Stimulated activated CD8-positive, alpha-beta memory T cell treated with anti-CD3 and anti-CD28 coated beads, Interleukin-4, amount 100 ng/mL, for 24 hours (primary cell): Measurements from ENCODE around the gene E2F7.

Experiments
- DNase-seq: peaks from one replicate; pipeline ENCODE4 v3.0.0-alpha.2; 2020; ENCODE audit warnings: low read depth

Gene E2F7

GRCh38 chr12:77062846-77063461, 2.4 kb downstream of the E2F7 start:
- DNase-seq: no peak

- DNase-seq: no peak
Observed at GRCh38 chr12:77062396-77062795, 3.0 kb downstream of the E2F7 start.

- no peak for DNase-seq
Observed at GRCh38 chr12:77060883-77061240, 4.5 kb downstream of the E2F7 start.

DNA sequence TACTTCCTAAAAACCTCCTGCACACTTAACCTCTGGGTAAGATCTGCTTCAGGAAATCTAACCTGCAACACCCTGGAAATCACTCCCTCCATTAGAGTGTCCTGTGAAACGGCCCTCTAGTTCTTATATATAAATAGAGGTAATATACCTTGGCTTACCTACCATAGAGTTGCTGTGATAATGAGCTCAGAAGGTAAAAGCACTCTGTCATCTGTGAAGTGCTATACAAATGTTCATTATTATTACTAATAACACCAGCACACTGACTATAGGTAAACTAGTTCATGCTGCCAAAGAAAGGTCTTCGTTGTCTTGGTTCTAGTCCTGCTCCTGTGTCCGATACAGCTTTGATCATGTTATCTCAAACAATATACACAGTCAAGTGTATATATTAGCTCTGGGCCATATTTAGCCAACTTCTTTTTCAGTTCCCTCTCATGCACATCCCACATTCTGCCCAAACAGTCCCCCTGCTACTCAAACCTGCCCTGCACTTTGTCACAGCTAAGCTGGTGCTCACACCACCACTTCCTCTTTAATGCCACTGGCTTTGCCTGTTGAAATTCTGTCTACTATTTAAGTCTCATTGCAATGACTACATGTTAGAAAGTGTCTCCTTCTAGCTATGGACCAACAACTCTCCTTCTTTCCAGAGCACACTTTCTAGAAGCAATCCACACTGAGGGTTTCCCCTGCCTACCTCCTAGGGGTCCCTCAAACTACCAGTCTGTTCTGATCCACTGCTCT, 5.1 kb downstream of the E2F7 start:
- DNase-seq: no peak

GRCh38 chr12:77058740-77059139, 6.6 kb downstream of the E2F7 start:
- no peak for DNase-seq

DNA sequence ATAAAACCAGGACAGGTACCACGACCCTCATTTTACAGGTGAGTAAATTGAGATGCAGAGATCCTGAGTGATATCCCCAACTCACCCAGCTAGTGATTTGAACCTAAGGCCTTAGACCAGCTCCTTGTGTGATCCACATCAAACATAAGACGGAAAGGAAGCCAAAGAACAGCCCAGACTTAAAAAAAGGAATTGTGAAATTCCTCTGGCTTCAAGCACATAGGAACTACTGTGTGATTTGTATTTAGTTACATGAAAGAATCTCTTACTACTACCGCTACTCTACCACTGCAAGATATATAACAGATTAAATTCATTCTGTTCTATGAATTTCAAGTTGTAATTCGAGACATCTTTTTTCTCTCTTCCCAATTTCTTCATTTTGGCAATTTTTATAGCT, 10.5 kb downstream of the E2F7 start:
- no peak for DNase-seq

GRCh38 chr12:77053259-77053658, 12.1 kb downstream of the E2F7 start:
- no peak for DNase-seq

DNA sequence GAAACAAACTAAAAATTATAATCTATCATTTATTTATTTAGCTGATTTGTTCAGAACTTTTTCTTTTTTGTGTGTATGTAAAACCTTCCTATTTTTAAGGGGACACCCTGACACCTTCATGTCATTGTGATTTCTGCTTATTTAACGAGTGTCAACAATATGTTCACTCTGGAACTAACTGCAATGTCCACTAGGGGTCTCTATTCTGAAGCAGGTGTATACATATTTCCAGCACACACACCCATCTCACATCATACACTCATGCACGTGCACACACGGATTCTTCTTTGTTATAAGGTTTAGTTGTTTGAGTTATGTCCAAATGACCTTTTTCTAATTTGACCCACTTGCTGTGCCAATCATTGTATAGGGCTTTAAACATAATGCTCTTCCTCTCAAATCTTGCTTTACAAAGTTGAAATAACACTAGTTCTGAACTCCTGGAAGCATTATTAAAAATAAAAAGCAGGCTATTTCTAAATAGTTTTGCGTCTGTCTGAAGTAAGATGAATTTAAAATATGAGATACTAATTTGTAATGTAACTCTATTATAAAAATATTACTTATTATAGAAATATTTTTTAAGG, 15.5 kb downstream of the E2F7 start:
- DNase-seq: no peak

DNA sequence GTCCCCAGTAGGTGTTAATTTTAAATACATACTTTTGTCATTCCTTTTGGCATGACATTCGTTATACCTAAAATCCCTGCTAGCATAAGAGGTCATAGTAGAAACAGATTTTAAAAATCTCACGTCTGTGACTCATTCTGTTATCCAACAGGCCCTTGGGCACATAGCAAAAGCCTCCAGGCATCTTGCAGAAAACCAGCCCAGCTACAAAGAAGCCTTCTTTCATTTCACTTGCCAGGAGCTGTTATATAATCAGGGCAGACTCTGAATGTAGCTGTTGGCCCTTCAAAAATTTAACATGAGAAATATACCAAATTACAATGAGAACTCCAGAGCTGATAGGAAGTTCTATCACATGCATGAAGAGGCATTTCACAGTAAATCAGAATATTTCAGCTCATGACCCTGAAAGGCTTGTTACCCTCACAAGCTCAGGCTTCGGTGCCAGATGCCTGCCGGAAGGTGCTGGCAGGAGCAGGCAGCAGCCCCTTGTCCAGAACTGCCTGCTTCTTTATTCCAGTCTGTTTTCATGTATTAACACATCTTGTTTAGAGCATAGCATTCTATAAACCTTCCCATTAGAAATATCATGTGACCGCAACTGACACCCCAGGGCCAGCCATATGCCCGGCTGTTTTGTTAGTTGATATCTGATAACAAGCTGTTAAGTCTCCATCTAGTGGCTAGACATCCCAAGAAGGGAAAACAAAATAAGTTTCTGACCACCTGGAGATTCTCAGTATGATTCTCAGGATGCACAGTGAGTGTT, 17.8 kb downstream of the E2F7 start:
- no peak for DNase-seq

DNA sequence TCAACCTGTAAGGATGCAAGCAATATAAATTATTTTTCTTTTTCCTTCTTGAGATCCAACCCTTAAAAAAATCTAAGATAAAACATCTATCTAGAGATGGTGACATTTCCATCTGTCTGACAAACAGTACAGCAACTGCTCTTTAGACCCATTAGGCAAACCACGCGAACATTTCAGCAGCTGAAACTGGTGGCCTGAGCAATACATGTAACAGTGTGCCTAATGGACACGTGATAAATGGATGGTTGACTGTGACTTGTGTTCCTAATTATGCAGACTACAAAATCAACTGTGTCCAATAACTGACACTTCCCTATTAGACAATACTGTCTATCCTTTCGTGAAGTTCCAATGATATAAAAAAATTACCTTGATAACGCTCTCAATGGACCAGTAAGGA, 18.9 kb downstream of the E2F7 start:
- DNase-seq: no peak

DNA sequence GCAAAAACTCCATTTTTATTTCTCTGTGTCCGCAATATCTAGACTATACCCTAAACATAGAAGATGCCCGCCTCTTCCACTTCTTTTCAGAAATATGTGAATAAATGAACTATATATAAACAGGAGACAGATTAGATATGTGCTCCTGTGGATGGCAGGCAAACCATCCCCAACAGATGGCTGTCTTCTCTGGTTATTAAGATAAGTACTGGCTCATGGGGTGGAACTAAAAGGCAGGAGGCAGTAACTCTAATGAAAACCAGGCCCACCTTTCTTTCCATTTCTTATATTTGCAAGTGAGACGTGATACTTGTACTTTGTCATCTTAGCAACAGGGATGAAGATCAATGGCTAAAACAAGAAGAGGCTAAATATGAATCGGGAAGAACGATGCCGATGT, 20.2 kb downstream of the E2F7 start:
- DNase-seq: no peak

DNA sequence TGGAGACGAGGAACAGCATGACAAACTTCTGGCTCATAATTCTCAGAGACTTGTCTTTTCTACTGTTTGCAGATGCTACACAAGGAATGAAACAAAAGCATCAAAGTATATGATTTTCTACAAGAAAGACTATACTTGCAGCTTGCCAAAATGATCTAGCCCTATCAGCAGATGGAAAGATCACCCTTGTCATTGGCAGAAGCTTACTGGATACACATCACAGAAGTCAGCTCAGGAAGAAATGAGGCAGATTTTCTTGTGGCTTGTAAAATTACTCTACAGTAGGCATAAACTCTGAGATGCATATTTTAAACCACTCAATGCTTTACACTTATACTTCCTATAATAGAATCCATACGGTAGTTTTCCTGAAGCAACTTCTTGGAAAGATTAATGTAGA, 20.6 kb downstream of the E2F7 start:
- no peak for DNase-seq

GRCh38 chr12:77042833-77043232, 22.5 kb downstream of the E2F7 start:
- DNase-seq: no peak

DNA sequence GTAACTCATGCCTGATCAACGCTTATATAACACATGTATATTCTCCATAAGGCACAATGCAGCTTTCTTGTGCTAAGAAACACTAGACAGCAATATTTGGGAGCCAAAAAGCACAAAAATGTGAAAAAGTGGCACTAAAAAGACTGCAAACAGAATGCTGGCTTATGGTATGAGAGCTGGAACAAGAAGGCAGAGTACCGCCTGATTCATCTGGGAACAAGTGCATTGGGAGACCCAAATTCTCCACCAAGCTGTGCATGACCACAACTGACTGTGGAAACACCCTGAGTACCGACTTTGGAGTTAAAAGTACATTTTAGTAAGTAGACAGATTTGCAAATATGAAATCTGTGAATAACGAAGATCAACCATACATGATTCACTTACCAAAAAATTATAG, 25.1 kb downstream of the E2F7 start:
- no peak for DNase-seq

DNA sequence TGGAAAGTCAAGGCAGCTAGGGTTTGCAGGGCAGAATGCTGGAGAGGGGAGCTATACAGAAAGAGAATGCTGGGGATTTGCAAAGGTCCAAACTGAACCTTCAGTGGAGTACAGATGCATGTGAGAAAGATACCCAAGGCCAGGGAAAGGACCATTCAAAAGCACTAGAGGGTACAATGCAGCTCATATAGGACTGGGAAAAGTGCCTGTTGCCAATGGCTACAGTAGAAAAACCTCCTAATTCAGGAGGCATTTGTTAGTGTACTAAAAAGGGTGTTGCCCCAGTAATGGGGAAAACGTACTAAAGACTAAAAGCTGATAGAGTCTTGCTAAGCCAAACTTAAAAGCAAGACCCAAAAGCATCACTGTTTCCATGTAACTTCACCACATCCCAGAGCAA, 30.1 kb downstream of the E2F7 start:
- DNase-seq: no peak

DNA sequence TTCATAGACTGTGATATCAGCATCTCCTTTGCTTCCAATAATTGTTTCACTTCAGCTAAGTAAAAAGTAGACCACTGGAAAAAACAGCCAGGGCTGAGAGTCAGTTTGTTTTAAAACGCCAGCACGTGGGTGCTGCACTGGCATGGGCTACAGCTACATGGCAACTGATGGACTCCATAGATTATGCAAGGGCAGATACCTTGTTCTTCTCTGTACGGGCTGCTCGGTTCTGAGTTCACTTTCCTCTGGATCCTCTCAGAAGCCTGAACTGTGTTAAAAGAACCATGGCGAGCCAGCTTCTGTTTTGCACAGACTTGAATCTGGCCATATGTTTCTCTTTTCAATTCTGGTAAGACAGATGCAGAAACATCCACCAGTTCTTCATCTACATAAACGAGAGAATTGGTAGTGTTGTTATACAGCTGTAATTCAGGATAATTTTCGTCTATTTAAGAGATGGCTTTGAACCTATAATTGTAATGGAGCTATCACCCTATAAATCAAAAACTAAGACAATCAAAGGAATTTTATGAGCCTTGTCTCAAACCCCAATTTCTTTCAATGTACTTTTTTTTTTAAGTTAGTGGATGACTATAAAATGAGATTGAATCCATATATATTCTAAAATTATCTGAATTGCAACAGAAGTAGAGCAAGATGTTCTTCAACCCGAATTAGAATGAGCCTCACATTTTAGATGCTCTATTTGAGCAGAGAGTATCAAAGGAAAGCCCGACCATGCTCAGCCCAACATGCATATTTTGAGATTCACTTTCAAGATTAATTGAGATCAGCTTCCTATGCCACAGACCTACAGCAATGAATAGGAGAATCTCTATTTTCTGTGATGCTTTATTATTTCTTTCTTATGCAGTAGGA, 31.5 kb downstream of the E2F7 start:
- no peak for DNase-seq

DNA sequence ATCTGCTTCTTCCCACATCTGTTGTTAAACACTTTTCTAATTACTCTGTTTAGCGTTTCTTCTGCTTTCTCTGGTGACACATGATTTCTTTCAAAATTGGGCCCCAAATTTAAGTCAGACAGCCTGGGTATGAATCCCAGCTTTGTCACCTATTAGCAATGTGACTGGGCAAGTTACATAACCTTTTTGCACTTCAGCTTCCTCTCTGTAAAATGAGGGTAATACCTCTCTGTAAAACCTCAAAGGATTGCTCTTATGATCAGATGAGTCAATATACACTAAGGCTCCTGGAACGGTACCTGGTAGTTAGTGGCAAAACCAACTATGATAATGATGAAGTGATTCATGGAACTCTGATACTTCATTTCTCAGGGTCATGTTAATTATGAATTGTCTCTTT, 33.0 kb downstream of the E2F7 start:
- no peak for DNase-seq

GRCh38 chr12:77031745-77032144, 33.6 kb downstream of the E2F7 start:
- DNase-seq: no peak

GRCh38 chr12:77025782-77026314, 39.5 kb downstream of the E2F7 start:
- DNase-seq: no peak

- no peak for DNase-seq
Observed at GRCh38 chr12:77023501-77023900, 41.9 kb downstream of the E2F7 start.

DNA sequence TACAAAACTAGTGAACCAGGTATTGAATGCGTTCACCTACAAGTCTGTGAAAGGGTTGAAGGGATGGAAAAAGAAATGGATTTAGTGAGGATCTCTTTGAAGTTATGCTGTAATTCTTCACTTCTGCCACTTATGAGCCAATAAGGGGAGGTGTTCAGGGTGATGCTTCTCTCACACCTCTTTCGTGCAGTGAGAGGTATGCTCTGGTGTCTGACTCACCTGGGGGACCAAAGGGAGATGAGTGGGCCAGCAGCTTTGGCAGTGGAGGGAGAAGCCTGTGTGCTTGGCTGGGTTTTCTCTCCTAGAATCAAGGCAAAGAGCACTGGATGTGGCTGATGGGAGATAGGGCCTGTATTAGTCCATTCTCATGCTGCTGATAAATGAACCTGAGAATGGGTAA, 45.4 kb downstream of the E2F7 start:
- DNase-seq: no peak

DNA sequence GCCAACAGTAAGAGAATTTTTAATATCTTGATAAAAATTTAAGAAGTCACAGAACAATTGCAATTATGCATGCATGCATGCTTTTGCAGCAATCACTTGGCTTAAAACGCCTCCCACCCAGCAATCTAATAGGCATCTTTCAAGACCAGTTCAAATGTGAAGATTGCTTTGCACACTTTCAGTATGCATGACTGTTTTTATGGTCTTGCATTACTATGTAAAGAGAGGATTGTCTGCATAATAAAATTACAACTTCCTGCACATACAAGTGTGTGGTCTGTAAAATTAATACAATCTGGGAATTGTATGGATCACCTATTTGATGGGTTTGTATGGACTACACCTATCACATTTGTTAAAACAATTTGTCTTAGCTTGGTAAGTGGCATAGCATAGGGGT, 48.8 kb downstream of the E2F7 start:
- no peak for DNase-seq
